HG03103 (cell line): ENCODE results near the gene MGLL.

Experiments
- ATAC-seq: cut with Tn5 transposase; IDR thresholded peaks from one replicate; pipeline ENCODE4 v1.9.1; 2021; ENCODE audit warnings: low read depth; ENCODE audit not compliant: unreplicated experiment

The MGLL gene

GRCh38 chr3:127680146-127680661 is 142.1 kb downstream of the MGLL start:
- no peak for ATAC-seq

GRCh38 chr3:127679534-127680145 is 142.7 kb downstream of the MGLL start:
- no peak for ATAC-seq

GRCh38 chr3:127678611-127679533 is 143.4 kb downstream of the MGLL start:
- no peak for ATAC-seq

GRCh38 chr3:127678315-127678599 is 144.1 kb downstream of the MGLL start:
- no peak for ATAC-seq

- no peak for ATAC-seq
These were observed 144.6 kb downstream of the MGLL start for GRCh38 chr3:127677541-127678314.

- ATAC-seq: no peak
These were observed 145.4 kb downstream of the MGLL start for GRCh38 chr3:127676921-127677351.

GRCh38 chr3:127676456-127676855 is 145.9 kb downstream of the MGLL start:
- no peak for ATAC-seq

- no peak for ATAC-seq
These were observed 146.5 kb downstream of the MGLL start for GRCh38 chr3:127675651-127676391.

GRCh38 chr3:127674790-127675189 is 147.5 kb downstream of the MGLL start:
- ATAC-seq: no peak

GRCh38 chr3:127674101-127674721 is 148.1 kb downstream of the MGLL start:
- no peak for ATAC-seq

- peak; percentile 33 for ATAC-seq
These were observed 148.9 kb downstream of the MGLL start for GRCh38 chr3:127673191-127674100.

- ATAC-seq: peak; percentile 63
These were observed 149.7 kb downstream of the MGLL start, which contains the start of gene ABTB1 for GRCh38 chr3:127672429-127673190. Gene ABTB1 (plus strand): TSS chr3:127672952. CDS start chr3:127673026, 74 bp downstream.

GRCh38 chr3:127671523-127672428 is 150.5 kb downstream of the MGLL start:
- peak; percentile 12 for ATAC-seq

GRCh38 chr3:127670761-127671522 is 151.4 kb downstream of the MGLL start:
- ATAC-seq: no peak

GRCh38 chr3:127670229-127670559 is 152.1 kb downstream of the MGLL start:
- no peak for ATAC-seq

GRCh38 chr3:127669541-127670228 is 152.6 kb downstream of the MGLL start:
- ATAC-seq: no peak
